Activated CD4-positive, alpha-beta T cell treated with anti-CD3 and anti-CD28 coated beads, Interleukin-2, amount 10 ng/mL, durations not matched to agents 24 days and 14 days (primary cell): ENCODE data around the gene ZNF879. TPM values are rescaled to one million over a fixed set of nuclear protein-coding genes. Genes with fewer than 3 reads are reported as not detected.

Source experiments
- DNase-seq: peaks from one replicate; pipeline ENCODE4 v3.0.0; 2022
- H3K27ac Mint-ChIP-seq: one replicate; pipeline ENCODE4 v1.8.0; 2022; ENCODE audit warnings: mild to moderate bottlenecking, mixed read lengths
- H3K27me3 Mint-ChIP-seq: one replicate; pipeline ENCODE4 v1.8.0; 2022; ENCODE audit warnings: mixed read lengths
- H3K36me3 Mint-ChIP-seq: one replicate; pipeline ENCODE4 v1.8.0; 2022; ENCODE audit warnings: low read depth, mild to moderate bottlenecking, mixed read lengths
- H3K4me1 Mint-ChIP-seq: one replicate; pipeline ENCODE4 v1.8.0; 2021; ENCODE audit warnings: mixed read lengths
- H3K4me3 Mint-ChIP-seq: one replicate; pipeline ENCODE4 v1.8.0; 2022; ENCODE audit warnings: mild to moderate bottlenecking, moderate library complexity, mixed read lengths
- H3K9me3 Mint-ChIP-seq: one replicate; pipeline ENCODE4 v1.8.0; 2021; ENCODE audit warnings: mixed read lengths
- intact Hi-C: fragments of 100-400 bp; cut with micrococcal nuclease; formaldehyde crosslinking; loops from one replicate; pipeline ENCODE4 v1.15.1; 2023
- total RNA-seq: library from RNA; stranded (reverse); gene quantifications from 2 replicates; pipeline ENCODE4 v1.2.3, GENCODE V29; 2022

The ZNF879 gene
- 2.7 and 3.8 TPM in 2 replicates for total RNA-seq

DNA sequence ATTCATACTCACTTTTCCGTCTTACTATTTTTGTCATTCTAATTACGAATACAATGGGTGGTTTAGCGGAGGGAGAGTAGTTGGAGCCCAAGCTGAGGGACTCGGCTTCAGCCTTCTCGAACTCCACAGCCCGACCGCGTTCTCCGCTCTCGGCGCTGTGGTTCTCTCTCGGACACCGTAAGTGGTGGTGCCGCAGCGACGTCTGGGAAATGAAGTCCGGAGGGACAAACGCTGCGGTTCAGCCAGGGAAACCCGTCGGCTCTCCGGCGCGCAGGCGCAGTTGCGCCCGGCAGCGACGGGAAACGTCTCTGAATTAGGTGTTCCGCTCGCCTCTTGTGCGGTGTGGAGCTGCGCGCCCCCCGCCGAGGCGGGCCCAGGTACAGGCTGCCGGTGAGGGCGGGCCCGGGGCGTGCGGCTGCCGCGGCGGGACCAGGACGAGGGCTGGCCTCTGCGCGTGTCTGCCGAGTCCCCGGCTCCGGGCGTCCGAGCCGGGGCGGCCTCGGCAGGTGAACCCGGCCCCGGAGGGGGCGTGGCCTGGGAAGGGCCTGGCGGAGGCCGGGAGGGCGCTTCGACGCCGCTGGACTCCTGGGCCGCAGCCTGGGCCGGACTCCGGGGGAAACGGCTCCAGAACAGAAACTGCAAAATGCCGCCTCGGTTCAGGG is at the start of gene ZNF879:
Gene ZNF879, plus strand, starts transcription at position 277 of the 662 bp plus-strand sequence. CDS start 1,201 bp downstream, outside the sequence.
- Mint-ChIP-seq H3K27ac (peak within 1 kb of the TSS; percentile 79), H3K4me1 (peaks cover 5% of the 10 kb centered on the region), H3K36me3 (peaks cover 27% of the 10 kb centered on the region), H3K9me3 (peaks cover 29% of the 10 kb centered on the region), H3K27me3 (no peaks in the 10 kb centered on the region), H3K4me3 (peak within 1 kb of the TSS; percentile 89)
- intact Hi-C loops = loop anchor here (1.0 kb wide), 3 partner anchors 37 to 293 kb away; partner anchors contain the start of genes ZNF354A, ZNF354B and ZNF354C
- DNase-seq = peak; percentile 97

GRCh38 chr5:178981381-178981780 is 42.2 kb upstream of the ZNF879 start:
- intact Hi-C loops = no loop called here
- Mint-ChIP-seq H3K4me3 (no peak overlapping the region), H3K27ac (no peak overlapping the region), H3K27me3 (no peaks in the 10 kb centered on the region), H3K9me3 (peaks cover 19% of the 10 kb centered on the region), H3K4me1 (no peaks in the 10 kb centered on the region), H3K36me3 (no peaks in the 10 kb centered on the region)
- no peak for DNase-seq

- no peak for DNase-seq
- Mint-ChIP-seq H3K36me3 (no peaks in the 10 kb centered on the region), H3K27me3 (no peaks in the 10 kb centered on the region), H3K9me3 (peaks cover 10% of the 10 kb centered on the region), H3K4me3 (no peak overlapping the region), H3K27ac (no peak overlapping the region), H3K4me1 (no peaks in the 10 kb centered on the region)
- intact Hi-C loops = no loop called here
Measured at GRCh38 chr5:178982941-178983340, 40.7 kb upstream of the ZNF879 start.

DNA sequence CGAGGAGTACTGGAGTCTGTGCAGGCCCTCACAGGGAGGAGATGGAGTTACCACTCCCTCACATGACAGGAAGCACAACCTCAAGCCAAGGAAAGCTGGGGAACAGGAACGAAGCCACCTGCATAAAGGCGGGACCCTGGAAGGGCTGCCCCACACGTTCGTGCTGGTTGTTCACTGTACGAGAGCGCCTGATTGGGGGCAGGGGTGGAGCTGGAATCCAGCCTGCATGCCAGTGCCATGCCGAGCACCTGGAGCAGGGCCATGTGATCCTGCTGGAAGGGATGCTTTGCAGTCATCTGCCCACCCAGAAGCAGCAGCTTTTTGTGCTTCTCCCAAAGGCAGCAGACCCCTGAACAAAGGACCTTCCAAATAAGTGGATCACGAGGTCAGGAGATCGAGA is 39.9 kb upstream of the ZNF879 start:
- no peaks in the 10 kb centered on the region for H3K4me1 Mint-ChIP-seq
- H3K27me3 Mint-ChIP-seq = no peaks in the 10 kb centered on the region
- H3K27ac Mint-ChIP-seq = no peak overlapping the region
- H3K36me3 Mint-ChIP-seq = no peaks in the 10 kb centered on the region
- peaks cover 9% of the 10 kb centered on the region for H3K9me3 Mint-ChIP-seq
- no peak for DNase-seq
- intact Hi-C loops = no loop called here
- H3K4me3 Mint-ChIP-seq = no peak overlapping the region

DNA sequence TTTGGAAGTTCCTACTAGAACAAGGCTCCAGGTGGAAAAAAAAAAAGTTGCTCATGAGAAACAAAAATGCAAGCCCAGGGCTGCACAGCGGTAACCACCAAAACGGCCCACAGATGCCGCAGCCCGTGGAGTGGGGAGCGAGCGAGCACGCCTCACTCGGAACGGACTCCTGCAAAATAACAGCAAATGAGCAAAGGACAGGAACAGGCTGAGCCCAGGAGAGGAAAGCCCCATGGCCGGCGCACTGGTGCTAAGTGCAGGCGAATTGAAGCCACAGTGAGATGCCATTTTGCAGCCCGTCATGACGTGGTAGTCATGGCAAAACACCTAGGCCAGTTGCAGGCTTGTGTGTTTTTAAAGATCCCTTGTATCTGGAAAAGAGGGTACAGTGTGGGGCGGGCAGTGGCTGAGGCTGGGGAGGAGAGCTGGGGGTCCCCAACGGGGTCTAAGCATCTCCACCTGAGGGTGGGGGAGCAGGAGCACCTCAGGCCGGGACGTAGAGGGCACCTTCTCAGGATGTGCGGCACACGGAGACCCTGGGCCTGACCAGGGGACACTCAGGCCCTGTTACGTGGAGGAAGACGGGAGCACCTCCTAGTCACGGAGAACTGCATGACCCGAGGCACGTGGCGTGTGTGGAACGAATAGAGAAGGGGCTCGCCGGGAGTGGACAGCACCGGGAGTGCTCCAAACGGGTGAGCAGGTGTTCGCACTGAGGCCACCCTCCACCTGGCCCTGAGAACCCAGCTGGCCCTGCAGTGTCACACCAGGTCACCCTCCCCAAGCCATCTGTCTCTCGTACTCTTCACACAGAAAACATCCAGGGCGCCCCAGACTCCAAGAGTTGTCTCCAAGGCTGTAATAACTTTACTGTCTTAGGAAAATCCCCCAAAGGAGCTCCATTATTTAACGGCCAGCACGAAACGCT is 39.2 kb upstream of the ZNF879 start:
- Mint-ChIP-seq H3K36me3 (no peaks in the 10 kb centered on the region), H3K27ac (no peak overlapping the region), H3K9me3 (peaks cover 9% of the 10 kb centered on the region), H3K4me3 (no peak overlapping the region), H3K27me3 (no peaks in the 10 kb centered on the region), H3K4me1 (no peaks in the 10 kb centered on the region)
- no peak for DNase-seq
- intact Hi-C loops = no loop called here

DNA sequence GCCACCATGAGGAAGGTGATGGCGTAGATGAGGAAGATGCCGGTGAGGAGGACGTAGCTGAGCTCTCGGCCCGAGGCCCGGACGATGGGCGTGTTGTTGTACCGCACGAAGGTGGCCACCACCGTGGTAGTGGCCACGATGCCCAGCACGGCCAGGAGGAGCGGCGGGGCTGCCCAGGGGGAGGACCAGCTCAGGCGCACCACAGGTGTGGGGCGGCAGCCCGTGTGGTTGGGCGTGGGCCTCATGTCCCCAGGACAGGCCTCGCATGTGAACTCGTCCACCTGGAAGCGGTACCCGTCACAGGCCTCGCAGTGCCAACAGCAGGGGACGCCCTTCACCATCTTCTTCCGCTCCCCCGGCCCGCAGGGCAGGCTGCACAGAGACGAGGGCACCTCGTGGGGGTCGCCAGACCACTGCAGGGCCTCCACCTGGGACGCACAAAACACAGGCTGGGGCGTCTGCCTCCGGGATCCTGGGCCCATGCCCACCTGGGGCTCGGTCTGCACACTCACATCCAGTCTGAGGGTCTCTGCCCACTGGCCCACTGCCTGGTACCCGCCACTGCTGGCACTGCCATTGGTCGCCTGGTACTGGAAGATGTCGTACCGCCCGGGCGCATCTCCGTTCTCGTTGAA is 37.2 kb upstream of the ZNF879 start:
- Mint-ChIP-seq H3K27me3 (no peaks in the 10 kb centered on the region), H3K9me3 (peaks cover 7% of the 10 kb centered on the region), H3K4me1 (no peaks in the 10 kb centered on the region), H3K36me3 (no peaks in the 10 kb centered on the region), H3K4me3 (no peak overlapping the region), H3K27ac (no peak overlapping the region)
- intact Hi-C loops = no loop called here
- DNase-seq = no peak

GRCh38 chr5:178988436-178989220 is 35.0 kb upstream of the ZNF879 start:
- H3K36me3 Mint-ChIP-seq = no peaks in the 10 kb centered on the region
- intact Hi-C loops = no loop called here
- H3K27ac Mint-ChIP-seq = no peak overlapping the region
- H3K9me3 Mint-ChIP-seq = peaks cover 7% of the 10 kb centered on the region
- no peak overlapping the region for H3K4me3 Mint-ChIP-seq
- H3K27me3 Mint-ChIP-seq = peaks cover 4% of the 10 kb centered on the region
- DNase-seq = no peak
- no peaks in the 10 kb centered on the region for H3K4me1 Mint-ChIP-seq

DNA sequence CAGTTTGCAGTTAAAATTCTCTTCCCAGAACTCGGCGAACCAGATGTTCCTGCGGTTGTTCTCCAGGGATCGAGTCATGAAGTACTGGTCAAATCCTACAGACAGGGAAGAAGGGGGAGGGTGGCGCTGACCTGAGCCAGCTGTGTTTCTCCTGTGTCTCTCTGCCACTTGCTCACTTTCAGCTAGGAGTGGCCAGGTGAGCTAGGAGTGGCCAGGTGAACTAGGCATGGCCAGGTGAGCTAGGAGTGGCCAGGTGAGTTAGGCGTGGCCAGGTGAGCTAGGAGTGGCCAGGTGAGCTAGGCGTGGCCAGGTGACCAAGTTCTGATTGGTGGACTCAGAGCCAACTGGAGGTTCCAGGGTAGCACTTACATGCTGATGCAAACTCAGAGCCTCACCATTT is 34.3 kb upstream of the ZNF879 start:
- Mint-ChIP-seq H3K27me3 (peaks cover 7% of the 10 kb centered on the region), H3K4me1 (no peaks in the 10 kb centered on the region), H3K36me3 (peaks cover 2% of the 10 kb centered on the region), H3K27ac (no peak overlapping the region), H3K4me3 (no peak overlapping the region), H3K9me3 (peaks cover 7% of the 10 kb centered on the region)
- intact Hi-C loops = no loop called here
- DNase-seq = no peak

DNA sequence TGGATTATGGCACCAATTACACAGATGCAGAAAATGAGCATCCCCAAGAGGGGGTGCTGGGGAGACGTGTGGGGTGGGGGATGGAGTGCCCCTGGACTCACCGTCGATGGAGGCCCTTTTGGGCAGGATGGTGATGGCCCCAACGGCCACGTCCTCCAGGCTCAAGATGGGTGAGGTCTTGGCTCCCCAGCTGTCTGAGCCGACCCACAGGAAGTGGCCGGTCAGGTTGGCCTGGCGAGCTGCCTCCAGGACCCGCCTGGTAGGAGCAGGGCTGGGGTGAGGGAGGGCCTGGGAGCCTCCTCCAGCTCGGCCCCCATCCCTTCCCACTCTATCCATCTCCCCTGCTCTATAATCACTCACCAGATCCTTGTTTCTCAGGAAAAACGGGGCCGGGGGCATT is 33.1 kb upstream of the ZNF879 start:
- no peak overlapping the region for H3K4me3 Mint-ChIP-seq
- DNase-seq = no peak
- H3K4me1 Mint-ChIP-seq = no peaks in the 10 kb centered on the region
- H3K27me3 Mint-ChIP-seq = peaks cover 10% of the 10 kb centered on the region
- intact Hi-C loops = no loop called here
- H3K36me3 Mint-ChIP-seq = peaks cover 2% of the 10 kb centered on the region
- H3K27ac Mint-ChIP-seq = no peak overlapping the region
- peaks cover 9% of the 10 kb centered on the region for H3K9me3 Mint-ChIP-seq

DNA sequence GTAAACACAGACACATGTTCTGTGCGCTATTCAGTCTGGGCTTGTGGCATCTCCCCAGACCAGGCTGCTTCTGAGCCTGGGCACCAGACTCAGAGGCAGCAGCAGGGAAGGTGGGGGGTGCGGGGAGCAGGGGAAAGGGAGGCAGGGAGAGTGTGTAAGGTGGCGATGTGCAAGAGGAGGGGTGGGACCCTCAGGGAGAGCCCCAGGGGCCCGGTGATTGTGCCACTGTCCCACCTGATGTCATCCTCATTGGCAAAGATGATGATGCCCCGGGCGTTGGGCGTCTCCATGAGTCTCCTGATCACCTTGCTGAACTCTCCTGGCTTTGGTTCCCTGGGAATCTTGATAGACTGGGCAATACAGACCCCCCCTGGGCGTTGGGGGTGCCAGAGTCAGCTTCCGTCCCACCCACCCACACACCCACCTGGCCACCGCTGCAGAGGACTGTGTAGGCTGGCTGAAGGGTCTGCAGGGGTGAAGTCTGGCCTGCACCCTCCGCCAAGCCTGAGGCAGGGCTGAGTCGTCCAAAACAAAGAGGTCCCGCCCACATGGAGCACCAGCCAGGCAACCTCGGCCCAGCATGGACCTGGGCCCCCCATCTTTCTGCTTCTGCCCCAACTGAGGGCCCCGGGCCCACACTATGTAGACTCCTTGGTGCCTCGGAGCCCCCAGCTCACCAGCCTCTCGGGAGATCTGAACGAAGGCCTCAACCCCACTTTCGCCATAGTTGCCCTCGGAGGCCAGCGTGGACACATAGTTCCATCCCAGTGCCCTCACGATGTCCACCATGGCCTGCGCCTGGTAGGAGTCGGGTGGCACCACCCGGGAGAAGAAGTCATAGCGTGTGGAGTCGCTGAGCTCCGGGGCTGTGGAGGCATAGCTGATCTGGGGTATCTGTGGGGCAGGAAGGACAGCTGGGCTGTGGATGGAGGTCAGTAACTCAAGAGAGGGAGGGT is 32.1 kb upstream of the ZNF879 start:
- peaks cover 12% of the 10 kb centered on the region for H3K9me3 Mint-ChIP-seq
- no peaks in the 10 kb centered on the region for H3K4me1 Mint-ChIP-seq
- peaks cover 11% of the 10 kb centered on the region for H3K27me3 Mint-ChIP-seq
- no peak overlapping the region for H3K4me3 Mint-ChIP-seq
- DNase-seq = no peak
- H3K36me3 Mint-ChIP-seq = peaks cover 2% of the 10 kb centered on the region
- intact Hi-C loops = no loop called here
- H3K27ac Mint-ChIP-seq = no peak overlapping the region

DNA sequence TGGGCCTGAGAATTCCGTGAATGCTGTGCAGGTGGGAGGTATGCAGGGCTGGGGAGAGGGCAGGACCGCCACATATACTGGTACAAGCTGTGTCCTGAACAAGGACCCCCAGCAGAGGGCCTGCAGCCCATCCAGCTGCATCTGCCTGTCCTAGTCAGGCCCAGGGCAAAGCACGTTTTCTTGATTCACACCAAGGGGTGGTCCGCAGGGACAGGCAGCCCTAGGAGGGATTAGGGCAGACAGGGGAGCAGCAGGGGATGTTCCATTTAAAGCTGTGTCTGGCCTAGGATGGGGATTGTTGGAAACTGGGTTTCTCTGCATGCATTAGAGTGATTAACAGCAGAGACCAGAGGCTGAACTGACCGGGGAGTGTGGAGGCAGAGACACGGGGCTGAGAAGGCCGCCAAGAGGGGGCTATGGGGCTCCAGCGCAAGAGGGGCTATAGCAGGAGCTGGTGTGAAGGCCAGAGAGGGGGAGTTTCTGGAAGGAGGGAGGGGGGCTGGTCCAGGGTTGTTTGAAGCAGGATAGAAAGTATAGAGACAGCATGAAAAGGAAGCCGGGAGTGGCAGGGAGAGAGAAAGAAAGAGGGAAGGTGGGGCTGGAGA is 31.2 kb upstream of the ZNF879 start:
- H3K4me1 Mint-ChIP-seq = no peaks in the 10 kb centered on the region
- no peak for DNase-seq
- peaks cover 12% of the 10 kb centered on the region for H3K9me3 Mint-ChIP-seq
- intact Hi-C loops = no loop called here
- H3K27ac Mint-ChIP-seq = no peak overlapping the region
- H3K36me3 Mint-ChIP-seq = peaks cover 2% of the 10 kb centered on the region
- H3K4me3 Mint-ChIP-seq = no peak overlapping the region
- H3K27me3 Mint-ChIP-seq = peaks cover 11% of the 10 kb centered on the region

DNA sequence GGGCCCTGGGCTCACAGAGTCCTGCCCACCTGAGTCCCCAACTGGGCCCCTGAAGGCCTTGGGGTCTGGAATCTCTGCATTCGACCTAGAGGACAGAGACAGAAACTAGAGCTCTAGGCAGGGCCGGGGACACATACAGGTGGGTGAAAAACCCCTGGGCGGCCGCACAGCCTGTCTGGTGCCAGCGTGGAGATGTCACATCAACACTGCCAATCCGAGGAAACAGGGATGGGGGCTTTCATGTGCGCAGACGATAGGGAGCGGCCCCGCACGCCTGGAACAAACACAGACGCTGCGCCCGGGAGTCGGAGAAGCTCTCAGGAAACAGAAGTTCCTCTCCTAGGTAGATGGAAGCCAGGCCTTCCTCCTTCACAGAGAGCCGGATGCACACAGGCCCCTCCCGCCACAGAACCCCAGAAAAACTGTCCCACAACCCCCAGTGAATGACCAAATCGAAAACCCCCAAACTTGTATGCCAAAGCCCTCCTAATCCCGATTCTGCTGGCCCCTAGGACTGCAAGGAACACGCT is 30.3 kb upstream of the ZNF879 start:
- intact Hi-C loops = no loop called here
- no peak overlapping the region for H3K4me3 Mint-ChIP-seq
- peaks cover 2% of the 10 kb centered on the region for H3K36me3 Mint-ChIP-seq
- no peak overlapping the region for H3K27ac Mint-ChIP-seq
- H3K9me3 Mint-ChIP-seq = peaks cover 12% of the 10 kb centered on the region
- no peak for DNase-seq
- H3K4me1 Mint-ChIP-seq = no peaks in the 10 kb centered on the region
- H3K27me3 Mint-ChIP-seq = peaks cover 11% of the 10 kb centered on the region
